DOHH2 (cell line): ENCODE measurements around the gene SDC4.

Experiments used
- H3F3A ChIP-seq: fragments of 200-600 bp; sonication (generic), shearing (Covaris generic); 2 replicates; pipeline ENCODE4 v1.6.0; 2016; ENCODE audit warnings: antibody characterized with exemption, mild to moderate bottlenecking; ENCODE audit not compliant: control insufficient read depth, insufficient read depth
- H3K27ac ChIP-seq: fragments of 200-600 bp; sonication (generic); 2 replicates; pipeline ENCODE4 v1.5.1; 2014; ENCODE audit warnings: low read depth, mild to moderate bottlenecking, low read length, moderate library complexity
- H3K27me3 ChIP-seq: fragments of 200-600 bp; sonication (generic); 2 replicates; pipeline ENCODE4 v1.6.1; 2014; ENCODE audit warnings: mild to moderate bottlenecking, low read length, mixed read lengths; ENCODE audit not compliant: control insufficient read depth
- H3K36me3 ChIP-seq: fragments of 200-600 bp; sonication (generic); 2 replicates; pipeline ENCODE4 v1.6.1; 2014; ENCODE audit warnings: mild to moderate bottlenecking, low read length, moderate library complexity, mixed read lengths; ENCODE audit not compliant: control insufficient read depth
- H3K4me1 ChIP-seq: fragments of 200-600 bp; sonication (generic); 2 replicates; pipeline ENCODE4 v1.6.1; 2014; ENCODE audit warnings: mild to moderate bottlenecking, low read length, mixed read lengths; ENCODE audit not compliant: control insufficient read depth
- H3K4me2 ChIP-seq: fragments of 200-600 bp; sonication (generic); 2 replicates; pipeline ENCODE4 v1.6.0; 2014; ENCODE audit warnings: mild to moderate bottlenecking, low read length, moderate library complexity
- H3K4me3 ChIP-seq: fragments of 200-600 bp; sonication (generic); 2 replicates; pipeline ENCODE4 v1.5.1; 2014; ENCODE audit warnings: mild to moderate bottlenecking, low read length, mixed read lengths
- H3K79me2 ChIP-seq: fragments of 200-600 bp; sonication (generic); 2 replicates; pipeline ENCODE4 v1.6.1; 2014; ENCODE audit warnings: mild to moderate bottlenecking, low read length, mixed read lengths; ENCODE audit not compliant: control insufficient read depth
- H3K9me2 ChIP-seq: fragments of 200-600 bp; sonication (generic); replicated peaks from 2 replicates; pipeline ENCODE4 v1.6.1; 2014; ENCODE audit warnings: mild to moderate bottlenecking, low read length, mixed read lengths; ENCODE audit not compliant: control insufficient read depth
- H3K9me3 ChIP-seq: fragments of 200-600 bp; sonication (generic); 2 replicates; pipeline ENCODE4 v1.6.1; 2014; ENCODE audit warnings: antibody characterized with exemption, low read length, mixed read lengths; ENCODE audit not compliant: control insufficient read depth, insufficient read depth
- H4K20me1 ChIP-seq: fragments of 200-600 bp; sonication (generic); 2 replicates; pipeline ENCODE4 v1.6.0; 2014; ENCODE audit warnings: low read depth, mild to moderate bottlenecking, antibody characterized with exemption, low read length, moderate library complexity; ENCODE audit not compliant: control insufficient read depth, insufficient read depth
- CTCF ChIP-seq: fragments of 200-600 bp; sonication (generic); IDR thresholded peaks from one replicate; pipeline ENCODE4 v1.5.1; 2014; ENCODE audit warnings: antibody characterized with exemption, mild to moderate bottlenecking, low read depth, low read length; ENCODE audit not compliant: poor library complexity, severe bottlenecking
- EZH2phosphoT487 ChIP-seq: fragments of 200-600 bp; sonication (generic); IDR thresholded peaks from 2 replicates; pipeline ENCODE4 v1.6.1; 2017; ENCODE audit warnings: borderline replicate concordance, mild to moderate bottlenecking, antibody characterized with exemption, low read length, moderate library complexity, mixed read lengths

Gene SDC4

GRCh38 chr20:45340236-45340847, 7.9 kb downstream of the SDC4 start:
- H3K36me3 ChIP-seq = no peaks in the 10 kb centered on the region
- no peaks in the 10 kb centered on the region for H3F3A ChIP-seq
- H3K79me2 ChIP-seq = no peaks in the 10 kb centered on the region
- H3K9me3 ChIP-seq = no peaks in the 10 kb centered on the region
- no peaks in the 10 kb centered on the region for H3K4me1 ChIP-seq
- no peak overlapping the region for H3K27ac ChIP-seq
- TF ChIP-seq EZH2phosphoT487 = no peak
- no peak for TF ChIP-seq CTCF
- no peaks in the 10 kb centered on the region for H3K9me2 ChIP-seq
- peaks cover 44% of the 10 kb centered on the region for H3K27me3 ChIP-seq
- H3K4me2 ChIP-seq = no peak overlapping the region
- H4K20me1 ChIP-seq = no peaks in the 10 kb centered on the region
- no peak overlapping the region for H3K4me3 ChIP-seq

- no peak overlapping the region for H3K4me3 ChIP-seq
- H3K27ac ChIP-seq = no peak overlapping the region
- H3K9me3 ChIP-seq = no peaks in the 10 kb centered on the region
- no peaks in the 10 kb centered on the region for H3K36me3 ChIP-seq
- TF ChIP-seq EZH2phosphoT487 (no peak), CTCF (no peak)
- H3F3A ChIP-seq = no peaks in the 10 kb centered on the region
- H3K27me3 ChIP-seq = peaks cover 38% of the 10 kb centered on the region
- H3K79me2 ChIP-seq = no peaks in the 10 kb centered on the region
- no peaks in the 10 kb centered on the region for H4K20me1 ChIP-seq
- no peaks in the 10 kb centered on the region for H3K4me1 ChIP-seq
- H3K9me2 ChIP-seq = no peaks in the 10 kb centered on the region
- no peak overlapping the region for H3K4me2 ChIP-seq
Observed at GRCh38 chr20:45339799-45340198, 8.4 kb downstream of the SDC4 start.

- Histone ChIP-seq H3K9me3 (no peaks in the 10 kb centered on the region), H3K4me1 (no peaks in the 10 kb centered on the region), H3K27me3 (peaks cover 32% of the 10 kb centered on the region), H3K4me3 (no peak overlapping the region), H3K36me3 (no peaks in the 10 kb centered on the region), H3K9me2 (no peaks in the 10 kb centered on the region), H3K27ac (no peak overlapping the region), H3F3A (no peaks in the 10 kb centered on the region), H4K20me1 (no peaks in the 10 kb centered on the region), H3K4me2 (no peak overlapping the region), H3K79me2 (no peaks in the 10 kb centered on the region)
- TF ChIP-seq EZH2phosphoT487 (no peak), CTCF (no peak)
Observed at GRCh38 chr20:45339084-45339483, 9.1 kb downstream of the SDC4 start.
